ENCODE measurements around the gene GADD45A. TPM values are rescaled to one million over a fixed set of nuclear protein-coding genes. Genes with fewer than 3 reads are reported as not detected.

GADD45A gene
- total and polyA plus RNA-seq, 9 of the 15 experiments (the other 6 are each of a cell fraction or from before 2014, with no cell fraction given) = 21.3 to 156 (median 62.1) TPM

GRCh38 chr1:67645495-67646144 is 39.4 kb upstream of the GADD45A start:
- FAIRE-seq = peak; percentile 52
- H2AFZ ChIP-seq (ENCODE audit: low read depth, low read length) = peak overlapping the region; percentile 79
- no peaks in the 10 kb centered on the region for H4K20me1 ChIP-seq (replicated peaks; ENCODE audit: control insufficient read depth, insufficient read depth, low read length)
- 25% methylated on average over 3 of the region's 3 CpGs for WGBS (ENCODE audit: insufficient coverage, low coverage, missing lambda C conversion rate)
- POLR2A ChIA-PET = interaction anchor here (0.8 to 2.0 kb wide), 3 partner anchors 16 to 39 kb away, joined by 3 to 11 read pairs (median 7); partner anchors contain the start of gene GADD45A
- H3K9me1 ChIP-seq (ENCODE audit: control insufficient read depth, insufficient read depth, low read length) = no peaks in the 10 kb centered on the region
- no peaks in the 10 kb centered on the region for H3K36me3 ChIP-seq (ENCODE audit: control insufficient read depth, insufficient read depth, low read length)
- peaks cover 19 to 25% of the 10 kb centered on the region in 2 experiments for H3K4me1 ChIP-seq (replicated peaks in 1 of 2; ENCODE audit: control insufficient read depth in 2 of 2, insufficient read depth in 2 of 2, low read length in 2 of 2)
- H3K4me2 ChIP-seq (ENCODE audit: insufficient read depth, low read length) = peak overlapping the region; percentile 47; the same call in 1 of the 2 replicates
- DNase-seq (ENCODE audit: extremely low read depth in 1 of 4, low spot score in 3 of 4) = peak in 1 of 4 experiments; percentile 41
- peak overlapping the region; percentile 77; the same call in 2 of the 3 replicates for H3K27ac ChIP-seq (ENCODE audit: extremely low read depth, low read depth, low read length)
- H3K27me3 ChIP-seq (ENCODE audit: control insufficient read depth in 2 of 2, insufficient read depth in 2 of 2, low read length in 2 of 2) = no peaks in the 10 kb centered on the region
- intact Hi-C loops (cut with micrococcal nuclease) (loop anchor here (2.0 kb wide), 1 partner anchor 39 kb away; the partner anchor contains the start of gene GADD45A), in situ Hi-C loops (cut with MboI) (no loop called here)
- no TSS peak for BruUV-seq (replicated peaks)
- CTCF ChIA-PET (ENCODE audit: low intra/inter-chr PET ratio) = no interaction called here
- H3K4me3 ChIP-seq = no peak overlapping the region
- TF ChIP-seq NR2C1 (IDR thresholded peaks at IDR 0.05) = peak; percentile 62
- peak; percentile 39; the same call in 1 of the 2 replicates for TF ChIP-seq NR2C1 (tag; IDR thresholded peaks at IDR 0.05)
- TF ChIP-seq HDGF (IDR thresholded peaks at IDR 0.05) = no peak
- no peak for TF ChIP-seq KHSRP (IDR thresholded peaks at IDR 0.05)
- no peak for TF ChIP-seq VEZF1 (CRISPR knock-in tag; IDR thresholded peaks at IDR 0.05)
- TF ChIP-seq TCF3 (CRISPR knock-in tag; IDR thresholded peaks at IDR 0.05) = 0 out of 2 replicates have a peak, but pooled peaks have one; percentile 7
- TF ChIP-seq ZNF699 (CRISPR knock-in tag; IDR thresholded peaks at IDR 0.05; ENCODE audit: insufficient replicate concordance) = no peak
- no peak for TF ChIP-seq ZNF778 (CRISPR knock-in tag; IDR thresholded peaks at IDR 0.05)
- TF ChIP-seq CBX1 (IDR thresholded peaks at IDR 0.05; ENCODE audit: low read depth) = no peak
- no peak for TF ChIP-seq NR2C2 (CRISPR knock-in tag; IDR thresholded peaks at IDR 0.05)
- peak; percentile 57; the same call in 1 of the 2 replicates for TF ChIP-seq NR2C2 (tag; IDR thresholded peaks at IDR 0.05)
- H3K9ac ChIP-seq (ENCODE audit: insufficient read depth in 1 of 2, low read depth in 2 of 2, low read length in 2 of 2) = peak overlapping the region in 1 of 2 experiments; percentile 23; a peak in 1 of 4 replicates
- H3K9me3 ChIP-seq (replicated peaks; ENCODE audit: control insufficient read depth, insufficient read depth, low read depth, low read length) = no peaks in the 10 kb centered on the region
- no peaks in the 10 kb centered on the region for H3K79me2 ChIP-seq (ENCODE audit: control insufficient read depth, insufficient read depth, low read length)
- peak; percentile 4; the same call in 1 of the 3 replicates for ATAC-seq
